NCI-H2029 (cell line): ENCODE data around the gene SHISAL1.
"Not testable (repeated sequence)": the region's sequence is repeated elsewhere in the genome, so short reads cannot be mapped to it uniquely, and the experiment has no call there.

Source experiments
- DNase-seq: peaks from one replicate; lab custom pipeline; 2025; lab: John Stamatoyannopoulos, UW

SHISAL1 gene

DNA sequence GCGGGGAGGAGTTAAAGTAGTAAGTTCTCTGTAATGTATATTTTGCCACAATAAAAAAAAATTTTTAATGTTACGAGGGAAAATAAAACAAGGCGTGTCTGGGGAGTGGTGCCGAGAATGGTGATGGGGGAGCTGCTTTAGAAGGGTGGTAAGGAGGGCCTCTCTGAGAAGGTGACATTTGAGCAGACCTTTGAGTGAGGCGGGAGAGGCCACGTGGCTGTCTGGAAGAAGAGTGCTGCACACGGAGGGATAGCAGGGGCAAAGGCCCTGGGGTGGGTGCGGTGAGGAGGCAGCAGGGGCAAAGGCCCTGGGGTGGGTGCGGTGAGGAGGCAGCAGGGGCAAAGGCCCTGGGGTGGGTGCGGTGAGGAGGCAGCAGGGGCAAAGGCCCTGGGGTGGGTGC is 10.4 kb downstream of the SHISAL1 start:
- DNase-seq, result not testable (repeated sequence)

DNA sequence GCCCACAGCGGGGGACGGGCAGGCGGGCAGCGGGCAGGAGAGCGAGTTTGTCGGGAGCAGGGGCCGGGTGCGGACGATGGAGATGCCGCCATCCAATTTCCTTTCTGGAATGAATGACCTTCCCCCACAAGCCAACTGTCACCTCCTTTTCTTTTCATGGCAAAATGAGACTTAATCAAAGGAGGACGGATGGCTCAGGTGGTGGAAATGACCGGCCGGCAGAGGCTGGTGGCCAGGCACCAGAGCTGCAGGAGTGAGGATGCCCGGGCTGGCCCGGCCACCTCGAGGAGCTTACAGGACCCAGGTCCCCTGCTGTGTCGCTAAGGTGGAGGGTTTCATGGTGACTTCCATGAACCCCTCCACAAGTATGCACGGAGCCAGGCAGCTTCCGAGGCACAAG is 11.7 kb downstream of the SHISAL1 start:
- no peak for DNase-seq

DNA sequence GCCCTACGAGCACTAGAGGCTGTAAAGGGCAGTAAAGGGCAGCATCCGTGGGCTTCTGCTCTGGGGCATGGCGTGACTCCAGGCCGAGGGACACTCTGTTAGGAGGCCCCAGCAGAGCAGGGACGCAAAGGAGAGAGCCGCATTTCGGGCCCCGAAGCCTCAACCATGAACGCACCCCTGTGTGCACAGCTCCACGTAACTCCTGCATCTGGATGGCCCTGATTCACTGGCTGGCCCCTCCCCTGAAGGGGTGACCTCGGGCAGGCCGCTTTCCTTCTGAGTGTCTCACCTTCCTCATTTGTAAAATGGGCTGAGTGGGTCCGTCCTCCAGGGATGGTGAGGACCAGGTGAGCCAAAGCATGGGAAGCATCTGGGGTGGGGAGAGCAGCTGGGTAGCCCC is 13.6 kb downstream of the SHISAL1 start:
- DNase-seq, result no peak

DNA sequence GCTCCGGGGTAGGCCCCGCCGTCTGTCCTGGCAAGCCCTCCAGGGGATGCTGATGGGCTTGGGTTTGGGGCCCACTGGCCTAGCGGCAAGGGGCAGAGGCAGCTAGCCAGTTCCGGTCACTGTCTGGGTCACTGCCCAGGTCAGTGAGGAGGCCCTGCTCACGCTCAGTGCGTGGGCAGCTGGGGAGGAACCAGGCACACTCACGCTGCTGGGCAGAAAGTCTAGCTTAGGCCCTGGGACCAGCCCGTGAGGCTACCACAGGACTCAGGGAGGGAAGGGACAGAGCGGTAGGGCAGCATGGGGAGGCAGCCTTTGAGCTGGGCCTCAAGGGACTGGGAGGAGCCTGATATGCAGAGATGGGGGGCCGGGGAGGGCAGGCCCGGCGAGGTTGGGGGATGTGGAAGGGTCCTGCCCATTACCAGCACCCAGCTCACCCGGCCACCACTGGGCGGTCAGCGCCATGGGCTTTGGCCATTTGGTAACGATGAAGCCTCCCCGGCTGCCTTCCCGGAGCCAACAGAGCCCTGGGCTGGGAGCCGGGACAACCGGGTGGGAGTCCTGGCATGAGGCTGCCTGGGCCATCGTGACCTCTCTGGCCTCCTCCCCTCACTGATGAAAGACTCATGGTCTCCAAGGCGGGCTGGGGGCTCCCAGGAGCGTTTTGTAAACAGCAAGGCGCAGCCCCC is 14.2 kb downstream of the SHISAL1 start:
- no peak for DNase-seq

DNA sequence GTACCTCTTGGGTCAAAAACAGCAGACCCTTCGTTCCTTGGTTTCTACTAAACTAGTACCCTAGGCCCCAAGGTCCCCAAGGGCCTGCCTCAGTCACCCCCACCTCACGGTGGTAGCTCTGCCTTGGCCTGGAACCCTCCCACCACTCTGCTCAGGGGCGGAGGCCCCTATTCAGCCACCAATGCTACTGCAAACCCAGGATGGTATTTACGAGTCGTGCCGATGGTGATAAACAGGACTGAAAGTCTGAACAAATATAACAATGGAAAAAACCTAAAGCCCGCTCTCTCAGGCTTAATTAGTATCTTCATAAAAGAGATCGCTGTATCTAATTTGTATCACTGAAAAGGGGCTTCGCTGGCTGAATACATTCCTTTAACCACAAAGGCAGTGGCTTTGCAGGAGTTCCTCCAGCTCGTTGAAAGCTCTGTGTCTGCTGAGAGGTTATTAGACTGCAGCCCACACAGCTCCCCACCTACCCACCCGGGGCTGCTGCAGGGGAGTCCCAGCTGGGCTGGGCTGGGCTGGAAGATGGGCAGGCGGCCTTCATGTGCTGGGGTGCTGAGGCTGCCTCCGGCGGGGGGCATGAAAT is 15.2 kb downstream of the SHISAL1 start:
- no peak for DNase-seq

DNA sequence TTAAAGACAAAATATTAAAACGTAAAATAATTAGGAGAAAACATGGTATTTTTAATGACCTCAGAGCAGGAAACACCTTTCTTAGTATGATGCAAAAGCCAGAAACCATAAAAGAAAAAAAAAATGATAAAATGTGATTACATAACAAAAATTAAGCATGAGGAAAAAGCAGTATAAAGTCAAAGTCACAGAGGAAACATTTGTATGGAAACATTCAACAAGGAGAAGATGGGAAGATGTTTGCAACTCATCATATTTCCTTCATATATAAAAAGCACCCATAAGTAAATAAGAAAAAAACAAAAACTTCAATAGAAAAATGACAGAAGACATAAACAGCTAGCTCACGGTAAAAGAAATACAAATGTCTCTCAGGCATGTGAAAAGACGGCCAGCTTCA is 17.3 kb downstream of the SHISAL1 start:
- no peak for DNase-seq

DNA sequence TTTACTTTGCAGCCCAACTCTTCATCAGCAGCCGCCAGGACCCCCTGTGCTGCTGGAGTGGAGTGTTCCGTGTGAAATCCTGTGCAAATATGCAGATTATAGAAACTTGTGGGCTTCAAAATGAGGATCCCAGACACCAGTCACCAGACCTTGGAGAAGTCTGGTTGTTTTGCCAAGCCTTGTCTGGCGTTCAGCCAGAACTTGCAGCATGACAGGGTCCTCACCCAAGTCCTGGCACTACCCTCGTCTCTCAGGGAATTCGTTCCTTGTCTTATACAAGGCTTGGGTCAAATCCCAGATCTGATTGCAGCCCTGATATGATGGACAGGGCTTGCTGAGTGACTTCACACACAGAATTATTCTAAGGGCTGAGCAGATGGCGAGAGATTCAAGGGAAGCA is 18.9 kb downstream of the SHISAL1 start:
- no peak for DNase-seq

DNA sequence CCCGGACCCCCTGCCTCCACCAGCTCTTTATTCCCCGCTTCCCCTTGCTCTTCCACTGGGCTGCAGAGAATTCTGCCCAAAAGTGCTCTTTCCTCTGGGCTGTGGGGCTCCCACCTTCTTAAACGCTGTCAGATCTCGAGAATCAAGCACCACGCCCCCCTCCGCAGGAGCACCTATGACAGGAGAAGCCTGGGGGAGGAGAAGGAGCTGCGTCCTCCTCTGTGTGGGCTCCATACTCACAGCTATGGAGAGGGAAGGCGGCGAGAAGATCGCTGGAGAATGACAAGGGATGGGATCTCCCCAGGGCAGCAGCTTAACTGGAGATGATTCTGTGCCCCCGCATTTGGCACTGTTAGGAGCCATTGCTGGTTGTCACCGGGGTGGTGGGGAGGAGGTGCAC is 19.7 kb downstream of the SHISAL1 start:
- DNase-seq, result no peak

DNA sequence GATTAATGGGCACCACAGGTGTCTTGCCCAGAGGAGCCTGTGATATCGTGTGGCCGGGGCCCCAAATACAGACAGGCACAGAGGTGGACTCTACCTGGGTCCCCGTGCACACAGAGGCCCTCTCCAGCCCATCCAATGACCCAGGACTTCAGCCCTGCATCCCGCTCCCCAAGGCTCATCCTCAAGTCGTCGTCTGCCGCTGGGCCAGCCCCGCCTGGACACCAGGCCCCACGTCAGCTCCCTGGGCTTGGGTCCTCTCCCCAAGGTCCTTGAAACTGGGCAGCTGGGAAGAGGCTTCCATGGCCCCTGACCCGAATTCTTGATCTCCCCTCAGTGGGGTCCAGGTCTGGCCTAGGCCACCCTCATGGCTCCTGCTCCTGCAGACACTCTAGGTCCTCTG is 20.2 kb downstream of the SHISAL1 start:
- DNase-seq, result no peak

DNA sequence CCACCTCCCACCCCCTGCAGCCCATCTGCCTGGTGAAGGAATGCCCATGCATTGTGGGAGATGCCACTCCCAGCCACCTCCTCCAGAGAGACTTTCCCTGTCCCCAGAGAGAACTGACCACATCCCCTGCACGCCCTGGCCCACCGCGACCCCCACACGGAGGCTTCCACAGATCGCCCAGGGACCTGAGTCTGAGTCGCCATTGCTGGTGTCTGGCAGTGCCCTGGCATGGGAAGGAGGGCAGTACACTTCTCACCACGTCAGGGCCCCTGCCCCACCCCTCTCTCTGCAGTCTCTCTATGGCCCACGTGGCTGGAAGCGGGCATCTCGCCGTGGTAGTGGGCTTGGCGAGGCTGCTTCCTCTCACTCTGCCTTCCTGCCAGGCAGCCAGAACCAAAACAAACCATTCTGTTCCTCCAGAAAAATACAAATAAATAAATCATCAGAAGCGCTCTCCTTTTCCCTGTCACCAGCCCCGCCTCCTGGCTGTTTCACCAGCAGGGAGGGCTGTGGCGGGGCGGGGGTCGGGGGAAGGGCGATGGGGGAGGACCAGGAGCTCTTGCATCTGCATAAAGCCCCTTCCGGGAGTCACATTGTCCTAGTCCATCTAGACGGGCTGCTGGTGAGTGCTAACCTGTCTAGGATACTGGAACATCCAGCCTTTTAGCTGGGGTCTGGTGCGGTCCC is 20.9 kb downstream of the SHISAL1 start:
- DNase-seq, result no peak

DNA sequence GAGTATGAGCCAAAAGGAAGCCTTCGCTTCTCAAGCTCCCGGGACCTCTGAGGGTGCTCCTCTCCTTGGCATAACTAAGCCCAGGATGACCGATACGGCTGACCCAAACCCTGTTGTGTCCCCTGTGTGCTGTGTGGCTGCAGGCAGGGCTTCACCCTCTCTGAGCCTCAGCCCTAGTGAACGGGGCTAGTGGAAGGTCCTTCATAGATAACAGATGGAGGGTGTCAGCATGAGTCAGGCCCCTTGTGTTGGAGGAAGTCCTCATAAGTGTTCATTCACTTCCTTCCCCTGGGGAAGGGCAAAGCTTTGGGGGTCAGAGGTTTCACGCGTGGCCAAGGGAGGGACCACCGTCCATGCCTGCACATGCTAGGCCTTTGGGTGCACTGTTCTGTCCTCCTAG is 21.5 kb downstream of the SHISAL1 start:
- no peak for DNase-seq

DNA sequence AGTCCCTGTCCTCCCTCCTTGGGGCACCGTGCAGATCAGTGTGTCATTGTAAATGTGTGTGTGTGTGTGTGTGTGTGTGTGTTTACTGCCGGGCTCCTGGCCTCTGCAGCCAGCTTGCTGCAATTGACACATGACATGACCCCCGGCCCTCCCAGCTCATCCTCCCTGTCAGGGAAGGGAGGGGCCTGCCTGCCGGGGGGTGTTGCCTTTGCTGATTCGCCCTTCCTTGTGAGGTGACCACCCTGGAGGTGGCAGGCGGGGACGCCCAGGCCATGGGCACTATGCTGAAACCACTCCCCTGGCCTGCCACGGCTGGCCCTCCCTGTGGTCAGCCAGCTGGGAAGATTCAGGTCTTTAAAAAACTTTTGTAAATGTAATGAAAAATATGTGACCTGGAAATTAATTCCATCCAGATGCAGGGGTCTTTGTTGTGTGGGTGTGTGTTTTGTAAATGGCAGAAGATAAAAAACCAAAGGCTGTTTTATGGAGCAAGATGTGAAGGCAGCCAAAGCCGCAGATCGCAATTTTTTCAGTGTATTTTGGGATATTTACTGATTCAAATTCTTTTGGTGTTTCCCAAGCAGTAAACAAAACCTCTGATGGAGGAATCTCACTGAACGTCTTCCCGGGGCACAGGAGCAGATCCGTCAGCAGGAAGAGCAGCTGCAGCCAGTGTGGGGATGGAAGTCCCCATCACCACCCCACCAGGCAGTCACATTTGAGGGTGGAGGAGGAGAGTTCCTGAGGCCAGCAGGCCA is 23.2 kb downstream of the SHISAL1 start:
- no peak for DNase-seq

DNA sequence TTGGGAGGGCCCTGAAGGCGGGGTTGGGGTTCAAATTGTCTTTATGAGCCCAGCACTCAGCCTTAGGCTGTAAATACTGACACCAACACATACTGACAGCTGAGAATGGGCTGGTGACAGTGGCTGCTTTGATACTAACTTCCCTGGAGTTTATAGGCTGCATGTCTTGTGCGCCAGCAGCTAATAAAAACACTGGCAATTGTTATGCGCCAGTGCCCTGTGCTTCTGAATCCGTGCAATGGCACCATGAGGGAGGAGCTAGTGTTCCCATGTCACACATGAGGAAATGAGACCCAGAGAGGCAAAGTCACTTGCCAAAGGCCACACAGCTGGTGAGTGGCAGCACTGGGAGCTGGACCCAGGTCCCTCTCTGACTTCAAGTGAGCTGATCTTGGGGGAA is 23.8 kb downstream of the SHISAL1 start:
- DNase-seq, result no peak

DNA sequence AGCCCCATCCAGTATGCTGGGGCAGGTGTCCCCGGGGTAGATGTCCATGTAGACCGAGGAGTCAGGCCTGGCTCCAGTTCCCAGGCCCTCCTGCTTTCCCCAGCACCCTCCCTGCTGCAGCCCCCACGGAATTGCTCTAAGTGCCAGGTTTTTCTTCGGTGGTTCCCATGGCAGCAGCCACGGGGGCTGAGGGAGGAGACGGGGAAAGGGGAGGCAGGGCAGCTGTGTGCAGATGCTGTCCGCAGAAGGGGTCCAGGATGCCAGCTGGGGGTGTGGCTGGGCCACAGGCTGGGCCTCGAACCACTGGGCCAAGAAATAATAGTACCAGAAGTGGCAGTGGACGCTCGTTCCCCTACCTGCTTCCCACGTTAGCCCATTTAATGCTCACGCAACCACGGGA is 25.0 kb downstream of the SHISAL1 start:
- no peak for DNase-seq

DNA sequence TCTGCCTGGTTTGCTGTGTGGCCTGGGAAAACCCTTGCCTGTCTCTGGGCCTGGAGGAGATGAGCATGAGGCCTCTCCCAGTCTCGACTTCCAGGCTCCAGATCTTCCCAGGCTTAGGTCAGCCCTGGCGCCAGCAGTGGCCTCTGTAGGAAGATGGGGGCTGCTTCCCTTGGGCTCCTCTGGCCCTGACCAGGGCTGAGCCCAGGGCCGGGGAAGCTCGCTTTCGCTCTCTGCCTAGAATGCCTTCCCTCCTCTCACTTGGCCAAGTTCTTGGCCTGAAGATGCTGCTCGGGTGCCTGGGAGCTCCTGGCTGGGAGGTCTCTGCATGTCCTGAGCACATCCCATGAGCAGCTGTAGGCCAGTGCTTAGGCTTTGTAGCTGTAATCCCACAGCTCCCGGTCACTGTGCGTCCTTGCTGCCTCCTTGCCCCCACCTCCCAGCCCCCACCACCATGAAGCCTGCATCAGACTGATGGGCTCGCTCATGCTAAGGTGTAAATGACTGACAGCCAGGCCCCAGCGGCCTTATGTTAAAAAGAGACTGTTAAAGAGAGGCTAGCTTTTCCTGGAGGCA is 25.5 kb downstream of the SHISAL1 start:
- no peak for DNase-seq

DNA sequence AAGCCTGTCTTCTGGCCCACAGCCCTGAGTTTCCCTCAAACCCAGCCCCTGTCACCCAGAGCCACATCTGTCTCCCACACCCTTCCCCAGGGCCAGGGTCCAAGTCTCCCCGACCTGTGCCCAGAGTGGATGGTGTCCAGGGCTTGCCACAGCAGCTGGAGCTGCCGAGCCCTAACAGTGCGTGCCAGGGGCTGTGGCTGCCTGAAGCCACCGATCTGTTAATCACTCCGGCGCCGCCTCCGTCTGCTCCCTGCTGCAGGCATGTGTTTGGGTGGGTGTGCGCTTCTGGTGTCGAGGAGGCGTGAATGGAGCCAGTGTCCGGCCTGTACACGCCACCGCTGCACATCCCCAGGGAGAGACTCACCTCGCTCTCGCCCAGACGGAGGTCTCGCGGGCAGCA is 26.1 kb downstream of the SHISAL1 start:
- DNase-seq, result no peak

DNA sequence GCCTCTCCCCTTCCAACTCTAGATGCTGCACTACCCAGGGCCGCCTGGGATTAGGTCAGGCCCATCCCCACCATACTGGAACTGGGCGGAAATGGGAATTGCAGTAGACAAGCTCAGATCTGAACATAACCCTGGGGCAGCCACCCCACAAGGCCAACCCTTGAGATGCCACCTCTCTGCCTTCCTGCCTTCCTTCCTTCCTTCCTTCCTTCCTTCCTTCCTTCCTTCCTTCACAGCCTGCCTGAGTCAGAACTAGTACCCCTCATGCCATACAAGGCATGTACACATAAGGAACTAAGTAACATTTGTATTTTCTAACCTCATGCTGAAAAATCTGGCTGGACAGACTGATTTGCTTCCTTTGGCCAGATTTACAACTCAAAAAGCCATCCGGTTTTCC is 28.0 kb downstream of the SHISAL1 start:
- DNase-seq, result no peak

DNA sequence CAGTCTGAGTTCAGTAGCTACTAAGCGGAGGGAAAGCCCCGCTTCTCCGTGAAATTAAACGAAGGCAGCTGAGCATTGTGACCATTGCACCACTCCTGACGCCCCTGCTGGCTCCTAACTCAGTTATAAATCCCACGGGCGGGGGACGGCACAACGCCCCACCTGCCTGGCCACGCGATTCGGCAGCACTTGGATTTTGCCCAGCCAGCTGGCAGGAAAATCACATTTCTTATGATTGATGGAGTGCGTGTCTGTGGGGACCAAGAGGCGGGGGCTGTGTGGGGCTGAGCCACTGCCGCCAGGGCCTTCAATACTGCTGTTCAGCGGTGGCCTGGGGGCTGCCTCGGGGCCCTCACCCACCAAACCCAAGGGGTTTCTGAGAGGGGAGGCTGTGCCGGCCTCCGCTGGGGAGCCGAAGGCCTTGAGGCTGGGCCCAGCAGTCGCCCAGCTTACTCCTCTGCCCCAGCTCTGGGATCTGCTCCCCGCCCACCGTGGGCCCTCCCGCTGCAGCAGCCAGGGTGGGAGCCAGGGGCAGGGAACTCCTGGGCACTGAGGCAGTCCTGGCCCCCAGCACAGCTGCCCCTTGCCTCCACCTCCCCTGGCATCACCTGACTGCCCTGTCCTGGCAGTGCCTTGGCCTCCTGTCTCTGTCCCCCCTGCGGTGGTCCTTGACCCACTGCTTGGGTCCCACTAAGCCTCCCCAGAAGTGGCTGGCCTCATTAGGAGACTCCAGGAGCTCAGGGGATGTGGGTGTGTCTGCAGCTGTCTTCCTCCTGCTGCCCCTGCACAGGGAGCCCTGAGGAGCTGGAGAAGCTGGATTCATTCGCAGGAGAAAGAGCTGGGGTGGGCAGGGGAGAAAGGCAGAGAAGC is 30.7 kb downstream of the SHISAL1 start:
- no peak for DNase-seq

DNA sequence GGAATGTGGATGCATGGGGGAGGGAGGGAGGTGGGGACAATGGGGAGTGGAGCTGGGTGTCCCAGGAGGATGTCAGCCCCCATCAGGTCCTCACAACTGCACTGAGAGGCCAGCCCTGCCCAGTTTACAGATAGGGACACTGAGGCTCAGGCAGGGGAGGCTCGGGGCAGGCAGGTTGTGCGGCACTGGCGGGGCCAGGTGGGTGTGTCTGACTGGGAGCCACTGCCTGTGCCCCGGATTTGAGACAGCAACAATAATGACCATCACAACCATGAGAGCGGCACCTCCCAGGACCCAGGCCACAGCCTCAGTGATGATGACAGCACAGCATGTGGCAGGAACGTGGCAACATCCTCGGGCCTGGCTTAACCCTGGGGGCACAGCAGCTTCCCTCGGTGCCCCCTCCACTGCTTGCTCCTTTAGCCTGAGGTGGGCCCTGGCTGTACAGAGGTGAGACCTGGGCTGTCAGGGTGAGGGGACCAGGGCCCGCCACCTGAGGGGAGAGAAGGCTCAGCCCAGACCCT is 32.0 kb downstream of the SHISAL1 start:
- no peak for DNase-seq

DNA sequence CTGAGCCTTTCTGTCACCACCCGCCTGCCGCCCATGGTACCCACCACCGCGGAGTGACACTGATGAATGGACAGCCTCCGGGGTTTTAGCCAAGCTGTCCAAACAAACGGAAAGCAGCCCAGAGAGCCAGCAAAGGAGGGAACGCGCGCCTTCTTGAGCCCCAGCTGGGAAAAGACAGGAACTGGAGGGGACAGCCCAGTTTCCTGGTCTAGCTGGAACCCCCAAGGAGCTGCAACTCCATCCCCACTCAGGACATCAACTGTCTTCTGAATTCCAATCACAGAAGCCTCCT is 33.7 kb downstream of the SHISAL1 start:
- no peak for DNase-seq

DNA sequence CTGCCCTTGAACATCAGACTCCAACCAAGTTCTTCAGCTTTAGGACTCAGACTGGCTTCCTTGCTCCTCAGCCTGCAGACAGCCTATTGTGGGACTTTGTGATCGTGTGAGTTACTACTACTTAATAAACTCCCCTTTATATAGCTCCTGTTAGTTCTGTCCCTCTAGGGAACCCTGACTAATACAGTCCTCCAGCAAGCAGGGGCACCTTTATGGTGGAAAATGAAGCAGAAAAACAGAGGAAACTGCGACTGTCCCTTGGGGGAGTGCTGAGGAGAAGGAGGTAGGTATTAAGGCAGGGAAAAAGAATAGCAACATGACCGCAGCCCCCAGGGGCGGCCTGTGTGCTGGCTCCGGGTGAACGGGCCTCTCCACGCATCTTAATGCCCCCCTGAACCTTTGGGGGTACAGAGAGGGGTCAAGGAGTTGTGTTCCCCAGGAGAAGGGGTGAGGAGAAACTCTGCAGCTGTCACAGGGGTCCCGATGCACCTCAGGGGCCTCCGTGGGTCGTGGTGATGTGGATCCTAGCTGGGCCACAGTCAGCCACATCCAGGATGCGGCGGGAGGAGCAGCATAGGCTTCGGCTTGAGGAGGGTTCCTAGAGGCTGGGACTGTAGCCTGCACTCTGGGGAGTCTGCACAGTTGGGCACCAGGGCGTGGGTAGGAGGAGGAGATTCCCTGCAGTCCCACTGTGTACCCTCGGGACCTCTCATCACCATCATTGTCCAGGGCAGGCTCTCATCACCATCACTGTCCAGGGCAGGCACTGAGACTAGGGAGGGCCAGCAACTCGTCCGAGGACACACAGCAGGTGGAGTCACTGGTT is 34.3 kb downstream of the SHISAL1 start:
- DNase-seq, result no peak
